H1 (cell line): Measurements from ENCODE around the gene FKRP. TPM values are rescaled to one million over a fixed set of nuclear protein-coding genes. Genes with fewer than 3 reads are reported as not detected.

Experiments
- ASH2L ChIP-seq: fragments of 200-600, 300-600 bp; sonication (generic); IDR thresholded peaks from one replicate; pipeline ENCODE4 v1.7.1; 2017; ENCODE audit warnings: low read length
- CEBPB ChIP-seq: IDR thresholded peaks from 2 replicates; pipeline ENCODE4 v1.6.1; 2012; ENCODE audit warnings: low read depth, low read length
- CHD2 ChIP-seq: IDR thresholded peaks from 2 replicates; pipeline ENCODE4 v1.6.1; 2012; ENCODE audit warnings: low read length, improper control_type of control experiment
- EP300 ChIP-seq, 2 experiments: IDR thresholded peaks; 1 replicate in 1 of 2; 2 replicates in 1 of 2; pipeline ENCODE4 v1.6.1; 2011 to 2012; ENCODE audit warnings: low read depth in 2 of 2, low read length in 2 of 2, mild to moderate bottlenecking in 2 of 2, borderline replicate concordance in 1 of 2, inconsistent platforms in 1 of 2, moderate library complexity in 1 of 2
- KDM4A ChIP-seq: IDR thresholded peaks from one replicate; pipeline ENCODE4 v1.7.1; 2012; ENCODE audit warnings: low read depth, mild to moderate bottlenecking, moderate library complexity, low read length, inconsistent platforms; ENCODE audit not compliant: severe bottlenecking
- RFX5 ChIP-seq: IDR thresholded peaks from 2 replicates; pipeline ENCODE4 v1.6.1; 2011; ENCODE audit warnings: low read depth, low read length, improper control_type of control experiment, borderline replicate concordance
- SAP30 ChIP-seq: fragments of 300-600 bp; sonication (generic); IDR thresholded peaks from 2 replicates; pipeline ENCODE4 v1.7.1; 2012; ENCODE audit warnings: low read length, moderate library complexity, mild to moderate bottlenecking, inconsistent platforms; ENCODE audit not compliant: insufficient read depth, insufficient replicate concordance
- SP4 ChIP-seq: IDR thresholded peaks from 2 replicates; pipeline ENCODE4 v1.6.1; 2012; ENCODE audit warnings: low read length, inconsistent platforms
- polyA plus RNA-seq, 7 experiments: library from polyadenylated mRNA; depleted of rRNA in 3 of 7; stranded (reverse) in 5 of 7; unstranded in 2 of 7; fragments of >200 nt in 5 of 7; fragments of 200-250 nt in 2 of 7; gene quantifications; 1 replicate in 5 of 7; 2 replicates in 1 of 7; 4 replicates in 1 of 7; pipeline versions ENCODE4 v1.2.1 to v1.2.3, GENCODE V29; 2011 to 2013; ENCODE audit warnings: missing spikeins in 2 of 7, mixed read lengths in 2 of 7
- total RNA-seq: library from RNA; stranded (reverse); fragmentation: NEBNext Ultra II Directional; extraction: Animal tissue kit (Norgen Biotek cat#: 25700); gene quantifications from 2 replicates; pipeline ENCODE4 v1.2.1, GENCODE V29; 2021
- TF ChIP-seq, protein P1 (sequence below): IDR thresholded peaks from 2 replicates; pipeline ENCODE4 v1.6.1; 2012; ENCODE audit warnings: inconsistent platforms

FKRP gene
- total and polyA plus RNA-seq, 2 of the 8 experiments (the other 6 are each of a cell fraction or from before 2014, with no cell fraction given): 17.1 to 24.4 TPM

DNA sequence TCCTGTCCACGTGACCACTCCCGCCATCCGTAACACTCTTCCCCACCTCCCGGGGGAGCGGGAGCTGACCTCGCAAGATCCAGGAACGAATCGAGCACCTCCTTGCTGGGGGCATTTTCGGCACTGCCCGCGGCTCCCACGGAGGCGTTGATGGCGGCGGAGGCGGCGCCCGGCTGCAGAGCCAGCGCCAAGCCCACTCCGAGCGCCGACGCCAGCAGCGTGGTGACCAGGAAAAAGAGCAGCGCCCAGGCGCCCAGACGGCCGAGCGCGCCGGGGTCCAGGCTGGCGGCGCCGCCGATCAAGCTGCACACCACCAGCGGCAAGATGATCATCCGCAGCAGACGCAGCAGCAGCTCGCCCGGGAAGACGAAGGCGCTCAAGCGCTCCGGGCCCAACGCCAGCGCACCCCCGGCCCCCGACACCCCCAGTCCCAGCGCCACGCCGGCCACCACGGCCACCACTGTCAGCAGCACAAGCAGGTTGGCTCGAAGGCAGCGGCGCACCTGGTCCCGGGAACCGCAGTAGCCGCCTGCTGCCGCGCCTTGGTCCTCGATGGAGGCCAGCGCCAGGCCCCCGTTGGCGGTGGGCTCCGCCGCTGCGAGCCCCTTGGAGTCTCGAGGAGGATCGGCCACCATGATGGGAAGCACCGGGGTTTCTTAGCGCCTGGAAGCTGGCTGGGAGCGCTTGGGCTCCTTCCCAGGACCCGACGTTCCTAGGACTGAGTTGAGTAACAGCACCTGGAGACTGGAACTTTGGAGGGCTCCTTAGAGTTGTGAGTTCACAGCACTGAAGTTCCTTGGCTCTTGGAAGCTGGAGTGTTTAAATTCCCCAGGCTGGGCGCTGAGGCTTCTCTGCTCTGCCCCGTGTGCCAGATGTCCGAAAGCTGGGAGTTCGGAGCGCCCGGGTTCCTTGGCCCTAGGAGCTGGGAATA is 41.7 kb downstream of the FKRP start (continued):
- TF ChIP-seq ASH2L: peak; percentile 58
- no peak for TF ChIP-seq SP4
- no peak for TF ChIP-seq EP300 (IDR thresholded peaks at IDR 0.05; ENCODE audit: borderline replicate concordance in 1 of 2, low read depth in 2 of 2, low read length in 2 of 2)
- no peak for TF ChIP-seq CHD2
- no peak for TF ChIP-seq CEBPB
- TF ChIP-seq, protein P1, sequence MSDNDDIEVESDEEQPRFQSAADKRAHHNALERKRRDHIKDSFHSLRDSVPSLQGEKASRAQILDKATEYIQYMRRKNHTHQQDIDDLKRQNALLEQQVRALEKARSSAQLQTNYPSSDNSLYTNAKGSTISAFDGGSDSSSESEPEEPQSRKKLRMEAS: peak; percentile 55
- peak; percentile 55 for TF ChIP-seq KDM4A
- peak; percentile 48 for TF ChIP-seq SAP30
- TF ChIP-seq RFX5: no peak
